H1 (cell line): ENCODE data around the gene HDAC9. TPM values are rescaled to one million over a fixed set of nuclear protein-coding genes. Genes with fewer than 3 reads are reported as not detected.

Experiments used
- CBX5 ChIP-seq: fragments of 300-800, 300-1000 bp; sonication (generic); IDR thresholded peaks from 2 replicates; pipeline ENCODE4 v1.7.1; 2016; ENCODE audit warnings: antibody characterized with exemption, low read length, low read depth
- CEBPB ChIP-seq: IDR thresholded peaks from 2 replicates; pipeline ENCODE4 v1.6.1; 2012; ENCODE audit warnings: low read depth, low read length
- CHD7 ChIP-seq: fragments of 300-600 bp; sonication (generic); IDR thresholded peaks from 2 replicates; pipeline ENCODE4 v1.7.1; 2012; ENCODE audit warnings: low read length, moderate library complexity, mild to moderate bottlenecking, inconsistent platforms; ENCODE audit not compliant: insufficient replicate concordance
- PHF8 ChIP-seq: fragments of 200-600 bp; sonication (generic); conservative IDR thresholded peaks from 2 replicates; pipeline ENCODE4 v1.7.1; 2012; ENCODE audit warnings: low read depth, mild to moderate bottlenecking, inconsistent platforms, low read length, moderate library complexity
- RNF2 ChIP-seq: fragments of 200-900, 300-1000 bp; sonication (generic); IDR thresholded peaks from 2 replicates; pipeline ENCODE4 v1.7.1; 2016; ENCODE audit warnings: borderline replicate concordance, low read depth, mild to moderate bottlenecking, antibody characterized with exemption, low read length; ENCODE audit not compliant: poor library complexity, severe bottlenecking; ENCODE audit errors: missing control alignments
- SAP30 ChIP-seq: fragments of 300-600 bp; sonication (generic); IDR thresholded peaks from 2 replicates; pipeline ENCODE4 v1.7.1; 2012; ENCODE audit warnings: low read length, moderate library complexity, mild to moderate bottlenecking, inconsistent platforms; ENCODE audit not compliant: insufficient read depth, insufficient replicate concordance
- SIN3A ChIP-seq, 2 experiments: IDR thresholded peaks in 1 of 2; conservative IDR thresholded peaks in 1 of 2; 2 replicates each; pipeline ENCODE4 v1.6.1; 2011 to 2012; ENCODE audit warnings: low read length in 2 of 2, improper control_type of control experiment in 1 of 2, low read depth in 1 of 2, mild to moderate bottlenecking in 1 of 2
- SIX5 ChIP-seq: IDR thresholded peaks from 2 replicates; pipeline ENCODE4 v1.6.1; 2011; ENCODE audit warnings: mild to moderate bottlenecking, low read depth, low read length
- polyA plus RNA-seq, 7 experiments: library from polyadenylated mRNA; depleted of rRNA in 3 of 7; stranded (reverse) in 5 of 7; unstranded in 2 of 7; fragments of >200 nt in 5 of 7; fragments of 200-250 nt in 2 of 7; gene quantifications; 1 replicate in 5 of 7; 2 replicates in 1 of 7; 4 replicates in 1 of 7; pipeline versions ENCODE4 v1.2.1 to v1.2.3, GENCODE V29; 2011 to 2013; ENCODE audit warnings: missing spikeins in 2 of 7, mixed read lengths in 2 of 7
- total RNA-seq: library from RNA; stranded (reverse); fragmentation: NEBNext Ultra II Directional; extraction: Animal tissue kit (Norgen Biotek cat#: 25700); gene quantifications from 2 replicates; pipeline ENCODE4 v1.2.1, GENCODE V29; 2021

The HDAC9 gene
- total and polyA plus RNA-seq, 2 of the 8 experiments (the other 6 are each of a cell fraction or from before 2014, with no cell fraction given): 9.5 to 13.1 TPM

GRCh38 chr7:18768256-18768655 lies 272.7 kb downstream of the HDAC9 start (continued):
- no peak for TF ChIP-seq CHD7
- no peak for TF ChIP-seq PHF8
- TF ChIP-seq CEBPB: no peak
- TF ChIP-seq SAP30: no peak
- TF ChIP-seq SIN3A (conservative IDR thresholded peaks at IDR 0.05 in 1 of 2, IDR thresholded peaks at IDR 0.05 in 1 of 2; ENCODE audit: low read depth in 1 of 2, low read length in 2 of 2): no peak
- no peak for TF ChIP-seq CBX5
- no peak for TF ChIP-seq SIX5
- TF ChIP-seq RNF2: no peak
